ENCODE data around the gene ACOX3.

GRCh38 chr4:8387615-8388527 lies 52.7 kb downstream of the ACOX3 start:
- TF ChIP-seq CTCF (IDR thresholded peaks at IDR 0.05) (no peak), EP300 (IDR thresholded peaks at IDR 0.05) (no peak)
